OCI-LY7 (cell line): ENCODE measurements around the gene HLCS.
"Not testable (repeated sequence)": the region's sequence is repeated elsewhere in the genome, so short reads cannot be mapped to it uniquely, and the experiment has no call there.

Source experiments
- CTCF ChIP-seq: fragments of 200-600 bp; sonication (generic); conservative IDR thresholded peaks from 2 replicates; pipeline ENCODE4 v1.5.1; 2014; ENCODE audit warnings: mild to moderate bottlenecking, antibody characterized with exemption, low read length, moderate library complexity, mixed read lengths
- EZH2phosphoT487 ChIP-seq: fragments of 200-600 bp; sonication (generic); IDR thresholded peaks from 2 replicates; pipeline ENCODE4 v1.6.1; 2018; ENCODE audit warnings: low read depth, borderline replicate concordance, mild to moderate bottlenecking, mixed run types, antibody characterized with exemption, low read length, moderate library complexity, mixed read lengths

- TF ChIP-seq EZH2phosphoT487, CTCF: not testable (repeated sequence)
Observed at GRCh38 chr21:36952331-36952730, 14.1 kb downstream of the HLCS start.
